Prostate gland (tissue), 2 donors: ENCODE measurements around the gene KMT5B.

Source experiments
- CTCF ChIP-seq, 4 experiments: fragments of 200-600 bp in 2 of 4; fragments of 450-650 bp in 2 of 4; sonication (generic) in 2 of 4; IDR thresholded peaks; 1 replicate in 3 of 4; 2 replicates in 1 of 4; pipeline ENCODE4 v1.5.1; 2016 to 2019; ENCODE audit warnings: antibody characterized with exemption in 4 of 4, mild to moderate bottlenecking in 2 of 4, moderate library complexity in 2 of 4
- POLR2AphosphoS5 ChIP-seq: sonication (generic); formaldehyde crosslinking; IDR thresholded peaks from one replicate; pipeline ENCODE4 v1.6.1; 2017; ENCODE audit warnings: antibody characterized with exemption

- TF ChIP-seq CTCF (IDR thresholded peaks at IDR 0.05) (no peak), POLR2AphosphoS5 (no peak)
Measured at GRCh38 chr11:68165601-68166000, 47.5 kb downstream of the KMT5B start.
